ENCODE measurements around the gene PRPF4. TPM values are rescaled to one million over a fixed set of nuclear protein-coding genes. Genes with fewer than 3 reads are reported as not detected.
"Not testable (repeated sequence)": the region's sequence is repeated elsewhere in the genome, so short reads cannot be mapped to it uniquely, and the experiment has no call there.

Gene PRPF4
- total and polyA plus RNA-seq, 2 donors (not counting 3 experiments of a cell fraction or from before 2014, with no cell fraction given) = 12.9 to 25.8 TPM

- H3K27ac ChIP-seq (ENCODE audit: insufficient read depth, low read depth, low read length); DNase-seq (ENCODE audit: low read depth, low spot score); FAIRE-seq; H2AFZ ChIP-seq (ENCODE audit: low read depth, low read length); H3K4me1 ChIP-seq (ENCODE audit: control insufficient read depth, extremely low read depth, insufficient read depth, low read length); BruUV-seq (replicated peaks); H4K20me1 ChIP-seq (replicated peaks; ENCODE audit: control insufficient read depth, extremely low read depth, insufficient read depth, low read length); intact Hi-C loops (cut with micrococcal nuclease); H3K4me3 ChIP-seq (replicated peaks in 1 of 3; ENCODE audit: insufficient read depth in 1 of 3, low read depth in 1 of 3, low read length in 3 of 3); POLR2A ChIA-PET; H3K9me1 ChIP-seq (replicated peaks; ENCODE audit: control insufficient read depth, extremely low read depth, insufficient read depth, low read length); H3K9ac ChIP-seq (replicated peaks; ENCODE audit: extremely low read depth, insufficient read depth, low read length); dilution Hi-C loops (cut with MboI; ENCODE audit: extremely low pct_ligation_motif_present, low sequenced_read_pairs); H3K27me3 ChIP-seq (ENCODE audit: control insufficient read depth in 2 of 2, insufficient read depth in 2 of 2, low read length in 2 of 2); H3K9me3 ChIP-seq (replicated peaks; ENCODE audit: control insufficient read depth, insufficient read depth, low read length); H3K4me2 ChIP-seq (ENCODE audit: insufficient read depth, low read length); H3K79me2 ChIP-seq (ENCODE audit: control insufficient read depth, insufficient read depth, low read length): not testable (repeated sequence)
- peaks cover 8 to 12% of the 10 kb centered on the region in 2 experiments for H3K36me3 ChIP-seq (ENCODE audit: control insufficient read depth in 2 of 2, extremely low read depth in 1 of 2, insufficient read depth in 2 of 2, low read length in 2 of 2)
- CTCF ChIA-PET = interaction anchor here (1.2 to 3.2 kb wide), 2 partner anchors 21 to 52 kb away, joined by 3 to 9 read pairs; partner anchors contain the start of genes BSPRY, CDC26 and PRPF4
These were observed 20.8 kb downstream of the PRPF4 start for GRCh38 chr9:113296247-113296646.

GRCh38 chr9:113296796-113297558, 21.5 kb downstream of the PRPF4 start:
- dilution Hi-C loops (cut with MboI; ENCODE audit: extremely low pct_ligation_motif_present, low sequenced_read_pairs) (no loop called here), intact Hi-C loops (cut with micrococcal nuclease) (no loop called here)
- peaks cover 3% of the 10 kb centered on the region for H3K4me1 ChIP-seq (ENCODE audit: control insufficient read depth, extremely low read depth, insufficient read depth, low read length)
- H3K9me3 ChIP-seq (replicated peaks; ENCODE audit: control insufficient read depth, insufficient read depth, low read length) = no peaks in the 10 kb centered on the region
- no peaks in the 10 kb centered on the region for H4K20me1 ChIP-seq (replicated peaks; ENCODE audit: control insufficient read depth, extremely low read depth, insufficient read depth, low read length)
- no peak overlapping the region for H3K4me2 ChIP-seq (ENCODE audit: insufficient read depth, low read length)
- H3K9ac ChIP-seq (replicated peaks; ENCODE audit: extremely low read depth, insufficient read depth, low read length) = no peak overlapping the region
- no peaks in the 10 kb centered on the region for H3K9me1 ChIP-seq (replicated peaks; ENCODE audit: control insufficient read depth, extremely low read depth, insufficient read depth, low read length)
- H2AFZ ChIP-seq (ENCODE audit: low read depth, low read length) = no peak overlapping the region
- no peak for TF ChIP-seq GATA2 (IDR thresholded peaks at IDR 0.05; ENCODE audit: insufficient read depth, insufficient read length, low read depth, low read length)
- TF ChIP-seq CTCF (IDR thresholded peaks at IDR 0.05; ENCODE audit: extremely low read depth in 1 of 2, insufficient read depth in 1 of 2, low read depth in 1 of 2, low read length in 2 of 2) = no peak
- H3K79me2 ChIP-seq (ENCODE audit: control insufficient read depth, insufficient read depth, low read length) = no peaks in the 10 kb centered on the region
- BruUV-seq (replicated peaks) = no TSS peak
- FAIRE-seq (no peak), DNase-seq (ENCODE audit: low read depth, low spot score) (no peak)
- ChIA-PET POLR2A (no interaction called here), CTCF (interaction anchor here (1.2 to 3.2 kb wide), 2 partner anchors 21 to 52 kb away, joined by 3 to 9 read pairs; partner anchors contain the start of genes BSPRY, CDC26 and PRPF4)
- H3K27me3 ChIP-seq (ENCODE audit: control insufficient read depth in 2 of 2, insufficient read depth in 2 of 2, low read length in 2 of 2) = peaks cover 0 to 8% of the 10 kb centered on the region in 2 experiments
- peaks cover 3 to 8% of the 10 kb centered on the region in 2 experiments for H3K36me3 ChIP-seq (ENCODE audit: control insufficient read depth in 2 of 2, extremely low read depth in 1 of 2, insufficient read depth in 2 of 2, low read length in 2 of 2)
- H3K27ac ChIP-seq (ENCODE audit: insufficient read depth, low read depth, low read length) = no peak overlapping the region
- H3K4me3 ChIP-seq (replicated peaks in 1 of 3; ENCODE audit: insufficient read depth in 1 of 3, low read depth in 1 of 3, low read length in 3 of 3) = no peak overlapping the region

Data from endothelial cell of umbilical vein (primary cell).